IMR-90 (cell line): ENCODE results near the gene PRKN.

Experiments
- FOS ChIP-seq: fragments of 150-350 bp; IDR thresholded peaks from 2 replicates; pipeline ENCODE4 v1.6.1; 2016; ENCODE audit warnings: low read depth, low read length
- POLR2A ChIP-seq: IDR thresholded peaks from 2 replicates; pipeline ENCODE4 v1.6.1; 2012; ENCODE audit warnings: mild to moderate bottlenecking, low read depth, low read length
- RFX5 ChIP-seq: IDR thresholded peaks from 2 replicates; pipeline ENCODE4 v1.8.0; 2012; ENCODE audit warnings: low read depth, mild to moderate bottlenecking, low read length, moderate library complexity
- TF ChIP-seq, protein P1 (sequence below): conservative IDR thresholded peaks from 2 replicates; pipeline ENCODE4 v1.5.1; 2012; ENCODE audit warnings: mild to moderate bottlenecking, low read depth, low read length, improper control_type of control experiment

DNA sequence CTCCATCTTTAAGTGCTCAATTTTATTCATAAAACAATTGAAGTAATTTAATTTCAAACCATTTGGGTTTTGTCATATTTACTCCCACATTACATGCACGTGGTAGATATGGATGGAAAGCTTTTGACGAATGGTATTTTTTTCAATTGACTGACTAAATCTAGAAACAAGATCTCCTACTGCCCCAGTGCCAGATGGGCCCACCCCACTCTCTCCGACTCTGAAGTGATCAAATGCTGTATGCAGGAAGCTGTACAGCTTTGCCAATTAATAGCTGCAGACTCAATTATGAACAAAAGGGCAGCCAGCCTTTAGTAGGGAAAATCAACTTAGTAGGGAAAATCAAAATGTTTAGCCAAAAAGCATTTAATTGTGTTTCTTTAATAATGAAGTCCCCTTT lies 46.4 kb upstream of the PRKN start:
- TF ChIP-seq, protein P1, sequence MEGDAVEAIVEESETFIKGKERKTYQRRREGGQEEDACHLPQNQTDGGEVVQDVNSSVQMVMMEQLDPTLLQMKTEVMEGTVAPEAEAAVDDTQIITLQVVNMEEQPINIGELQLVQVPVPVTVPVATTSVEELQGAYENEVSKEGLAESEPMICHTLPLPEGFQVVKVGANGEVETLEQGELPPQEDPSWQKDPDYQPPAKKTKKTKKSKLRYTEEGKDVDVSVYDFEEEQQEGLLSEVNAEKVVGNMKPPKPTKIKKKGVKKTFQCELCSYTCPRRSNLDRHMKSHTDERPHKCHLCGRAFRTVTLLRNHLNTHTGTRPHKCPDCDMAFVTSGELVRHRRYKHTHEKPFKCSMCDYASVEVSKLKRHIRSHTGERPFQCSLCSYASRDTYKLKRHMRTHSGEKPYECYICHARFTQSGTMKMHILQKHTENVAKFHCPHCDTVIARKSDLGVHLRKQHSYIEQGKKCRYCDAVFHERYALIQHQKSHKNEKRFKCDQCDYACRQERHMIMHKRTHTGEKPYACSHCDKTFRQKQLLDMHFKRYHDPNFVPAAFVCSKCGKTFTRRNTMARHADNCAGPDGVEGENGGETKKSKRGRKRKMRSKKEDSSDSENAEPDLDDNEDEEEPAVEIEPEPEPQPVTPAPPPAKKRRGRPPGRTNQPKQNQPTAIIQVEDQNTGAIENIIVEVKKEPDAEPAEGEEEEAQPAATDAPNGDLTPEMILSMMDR, result no peak
- no peak for TF ChIP-seq RFX5
- no peak for TF ChIP-seq POLR2A
- no peak for TF ChIP-seq FOS
